ENCODE measurements around the gene HEBP2.

HEBP2 gene

DNA sequence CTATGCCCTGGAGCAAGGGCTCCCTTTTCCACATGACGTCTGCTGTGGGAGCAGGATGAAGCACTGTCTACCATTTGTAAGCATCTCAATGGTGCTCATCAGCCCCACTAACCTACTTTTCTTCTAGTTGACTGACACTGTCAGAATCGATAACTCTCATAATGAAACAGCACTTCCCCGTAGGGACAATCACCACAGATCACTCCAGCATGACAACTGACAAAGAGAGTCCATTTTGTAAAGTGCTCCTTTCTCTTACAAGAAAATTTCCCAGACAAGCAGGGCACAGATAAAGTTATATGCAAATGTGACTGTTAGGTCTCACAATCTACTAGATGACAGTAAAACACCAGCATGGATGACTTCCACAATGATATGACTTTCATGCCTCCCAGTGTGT is 46.4 kb downstream of the HEBP2 start:
- no peak for DNase-seq

GRCh38 chr6:138451043-138451442 is 47.0 kb downstream of the HEBP2 start:
- no peak for DNase-seq

- DNase-seq, result no peak
Measured at GRCh38 chr6:138454981-138455706, 51.1 kb downstream of the HEBP2 start.

- no peak for DNase-seq
Measured at GRCh38 chr6:138455746-138456400, 51.9 kb downstream of the HEBP2 start.

DNA sequence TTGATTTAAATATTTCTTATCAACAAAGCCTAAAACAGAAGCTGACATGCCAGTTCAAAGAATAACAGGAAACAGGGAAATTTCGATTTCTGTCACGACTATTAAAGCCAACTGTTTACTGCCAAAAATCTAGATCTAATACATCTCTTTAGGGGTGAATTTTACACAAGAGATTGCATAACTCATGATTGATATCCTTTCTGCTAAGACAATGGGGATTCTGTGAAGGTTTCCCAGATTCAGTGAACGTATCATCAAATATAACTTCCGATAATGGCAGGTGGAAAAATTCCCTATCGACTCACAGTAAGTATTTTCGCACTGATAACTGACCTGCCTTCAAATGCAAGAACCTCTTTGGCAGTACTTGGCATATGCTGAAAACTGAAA is 52.4 kb downstream of the HEBP2 start:
- no peak for DNase-seq

DNA sequence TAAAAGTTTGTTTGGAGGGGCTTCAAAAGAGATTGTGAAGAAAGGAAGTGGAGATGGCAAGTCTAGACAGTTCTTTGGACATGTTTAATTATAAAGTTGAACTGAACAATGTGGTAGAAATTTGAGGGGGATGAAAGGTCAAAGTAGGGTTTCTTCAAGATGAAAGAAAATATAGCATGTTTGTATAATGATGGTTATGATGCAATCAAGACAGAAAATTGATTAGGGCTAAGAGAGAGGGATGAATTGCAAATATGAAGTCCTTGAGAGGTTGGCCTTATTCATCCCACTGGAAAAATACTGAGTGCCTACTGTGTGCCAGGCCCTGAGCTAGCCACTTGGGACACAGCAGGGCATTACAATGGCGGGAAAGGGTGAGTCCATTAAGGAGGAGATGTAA is 57.6 kb downstream of the HEBP2 start:
- no peak for DNase-seq

- no peak for DNase-seq
Measured at GRCh38 chr6:138464085-138464484, 60.1 kb downstream of the HEBP2 start.

GRCh38 chr6:138465007-138465645 is 61.1 kb downstream of the HEBP2 start:
- DNase-seq, result no peak

GRCh38 chr6:138467901-138468300 is 63.9 kb downstream of the HEBP2 start:
- DNase-seq, result no peak

GRCh38 chr6:138468320-138469015 is 64.4 kb downstream of the HEBP2 start:
- DNase-seq, result no peak

Measured in right kidney (tissue), 1 donor.